Stomach (tissue), 4 donors: ENCODE data around the gene PLEKHM1.

Source experiments
- CTCF ChIP-seq, 7 experiments: fragments of 450-650 bp in 4 of 7; fragments of 200-600 bp in 3 of 7; sonication (generic) in 3 of 7; IDR thresholded peaks; one replicate each; pipeline ENCODE4 v1.5.1; 2016 to 2019; ENCODE audit warnings: antibody characterized with exemption in 7 of 7, control low read depth in 2 of 7, mild to moderate bottlenecking in 1 of 7
- POLR2A ChIP-seq, 4 donors: fragments of 450-650 bp; IDR thresholded peaks; one replicate each; pipeline ENCODE4 v1.6.1; 2016; ENCODE audit warnings: antibody characterized with exemption in 4 of 4, control low read depth in 2 of 4, mild to moderate bottlenecking in 1 of 4, moderate library complexity in 1 of 4

GRCh38 chr17:45397796-45398195, 92.7 kb downstream of the PLEKHM1 start:
- TF ChIP-seq CTCF (IDR thresholded peaks at IDR 0.05) (no peak), POLR2A (IDR thresholded peaks at IDR 0.05) (no peak)
